Endothelial cell (in vitro differentiated cells): Measurements from ENCODE around the gene ABCF2. TPM values are rescaled to one million over a fixed set of nuclear protein-coding genes. Genes with fewer than 3 reads are reported as not detected.

Source experiments
- DNase-seq: peaks from one replicate; pipeline ENCODE4 v3.0.0; 2021; ENCODE audit warnings: low spot score
- H3K27ac Mint-ChIP-seq: one replicate; pipeline ENCODE4 v1.8.0; 2021; ENCODE audit warnings: mixed read lengths, inconsistent platforms; ENCODE audit not compliant: unreplicated experiment
- H3K27me3 Mint-ChIP-seq: one replicate; pipeline ENCODE4 v1.8.0; 2021; ENCODE audit warnings: mild to moderate bottlenecking, moderate library complexity, mixed read lengths, inconsistent platforms; ENCODE audit not compliant: unreplicated experiment
- H3K36me3 Mint-ChIP-seq: one replicate; pipeline ENCODE4 v1.8.0; 2021; ENCODE audit warnings: mild to moderate bottlenecking, low read depth, mixed read lengths, inconsistent platforms; ENCODE audit not compliant: unreplicated experiment
- H3K4me1 Mint-ChIP-seq: one replicate; pipeline ENCODE4 v1.8.0; 2021; ENCODE audit warnings: mild to moderate bottlenecking, mixed read lengths, inconsistent platforms; ENCODE audit not compliant: unreplicated experiment
- H3K4me3 Mint-ChIP-seq: one replicate; pipeline ENCODE4 v1.8.0; 2021; ENCODE audit warnings: mild to moderate bottlenecking, mixed read lengths, inconsistent platforms; ENCODE audit not compliant: unreplicated experiment
- H3K9me3 Mint-ChIP-seq: one replicate; pipeline ENCODE4 v1.8.0; 2021; ENCODE audit warnings: mixed read lengths, inconsistent platforms; ENCODE audit not compliant: unreplicated experiment
- CTCF ChIP-seq: fragments of 200-600 bp; sonication (generic); IDR thresholded peaks from one replicate; pipeline ENCODE4 v1.5.0; 2021; ENCODE audit warnings: antibody characterized with exemption; ENCODE audit not compliant: unreplicated experiment
- total RNA-seq: library from RNA; stranded (reverse); fragmentation: NEBNext Ultra II Directional; extraction: Animal tissue kit (Norgen Biotek cat#: 25700); gene quantifications from one replicate; pipeline ENCODE4 v1.2.1, GENCODE V29; 2021; ENCODE audit not compliant: unreplicated experiment

ABCF2 gene
- total RNA-seq, 1 donor from 2014 or later, result 39.6 TPM

DNA sequence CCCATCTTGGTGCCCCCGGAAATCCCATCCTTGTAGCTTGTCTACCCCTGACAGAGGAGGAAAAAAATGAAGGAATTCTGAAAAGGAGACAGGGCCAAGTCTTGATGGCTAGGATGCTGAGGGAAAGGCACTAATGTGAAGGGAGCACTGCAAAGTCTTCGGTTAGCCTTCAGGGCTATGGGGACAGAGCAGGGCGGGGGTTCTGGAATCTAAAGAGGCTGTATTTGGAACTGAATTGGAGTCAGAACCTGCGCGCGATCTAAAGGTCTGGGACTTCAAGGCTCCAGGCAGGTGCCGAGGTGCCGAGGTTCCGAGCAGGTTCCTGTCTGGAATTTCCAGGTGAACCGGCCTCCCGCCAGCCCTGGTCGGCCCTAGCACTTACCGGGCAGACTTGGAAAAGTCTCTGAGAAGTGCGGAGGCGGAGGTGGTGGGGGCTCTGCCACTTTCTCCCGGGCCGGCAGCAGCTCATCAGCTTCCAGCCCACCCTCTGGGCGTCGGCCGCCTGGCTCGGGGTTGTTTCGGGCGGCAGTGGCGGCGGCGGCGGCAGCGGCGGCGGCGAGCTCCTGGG, 60.3 kb downstream of the ABCF2 start:
- Mint-ChIP-seq H3K36me3 (peaks cover 4% of the 10 kb centered on the region), H3K27ac (no peak overlapping the region), H3K4me1 (peaks cover 10% of the 10 kb centered on the region), H3K27me3 (peaks cover 11% of the 10 kb centered on the region), H3K9me3 (no peaks in the 10 kb centered on the region), H3K4me3 (peak overlapping the region; percentile 92)
- DNase-seq, result no peak
- TF ChIP-seq CTCF, result no peak

Other genes starting within 250 kb of the ABCF2 start
- 3.4 TPM for gene KCNH2, start 248.9 kb downstream of the ABCF2 start, total RNA-seq
- gene NOS3, start 236.2 kb downstream of the ABCF2 start, total RNA-seq, result 102 TPM
- gene ATG9B, start 202.7 kb downstream of the ABCF2 start, total RNA-seq, result 0.85 TPM
- 17.4 TPM for gene ABCB8, start 198.8 kb downstream of the ABCF2 start, total RNA-seq
- 3.4 TPM for gene ASIC3, start 178.7 kb downstream of the ABCF2 start, total RNA-seq
- 26.7 TPM for gene CDK5, start 169.3 kb downstream of the ABCF2 start, total RNA-seq
- gene SLC4A2, start 167.6 kb downstream of the ABCF2 start, total RNA-seq, result 115 TPM
- 68.0 TPM for gene FASTK, start 146.4 kb downstream of the ABCF2 start, total RNA-seq
- gene TMUB1, start 143.7 kb downstream of the ABCF2 start, total RNA-seq, result 40.8 TPM
- gene AGAP3, start 140.7 kb downstream of the ABCF2 start, total RNA-seq, result 206 TPM
- gene GBX1, start 59.5 kb downstream of the ABCF2 start, total RNA-seq, result 13.8 TPM
- gene ASB10, start 40.0 kb downstream of the ABCF2 start, total RNA-seq, result not detected
- gene H2BK1, start 16.7 kb downstream of the ABCF2 start, total RNA-seq, result not detected
- 55.4 TPM for gene CHPF2, start 5.3 kb upstream of the ABCF2 start, total RNA-seq
- 5.4 TPM for gene SMARCD3, start 21.5 kb upstream of the ABCF2 start, total RNA-seq
- gene NUB1, start 114.6 kb upstream of the ABCF2 start, total RNA-seq, result 41.5 TPM
- gene WDR86, start 182.8 kb upstream of the ABCF2 start, total RNA-seq, result 57.0 TPM
- not detected for gene CRYGN, start 212.9 kb upstream of the ABCF2 start, total RNA-seq